ENCODE measurements around the gene SPEG. TPM values are rescaled to one million over a fixed set of nuclear protein-coding genes. Genes with fewer than 3 reads are reported as not detected.

SPEG gene
- polyA plus RNA-seq, 3 donors: not detected

DNA sequence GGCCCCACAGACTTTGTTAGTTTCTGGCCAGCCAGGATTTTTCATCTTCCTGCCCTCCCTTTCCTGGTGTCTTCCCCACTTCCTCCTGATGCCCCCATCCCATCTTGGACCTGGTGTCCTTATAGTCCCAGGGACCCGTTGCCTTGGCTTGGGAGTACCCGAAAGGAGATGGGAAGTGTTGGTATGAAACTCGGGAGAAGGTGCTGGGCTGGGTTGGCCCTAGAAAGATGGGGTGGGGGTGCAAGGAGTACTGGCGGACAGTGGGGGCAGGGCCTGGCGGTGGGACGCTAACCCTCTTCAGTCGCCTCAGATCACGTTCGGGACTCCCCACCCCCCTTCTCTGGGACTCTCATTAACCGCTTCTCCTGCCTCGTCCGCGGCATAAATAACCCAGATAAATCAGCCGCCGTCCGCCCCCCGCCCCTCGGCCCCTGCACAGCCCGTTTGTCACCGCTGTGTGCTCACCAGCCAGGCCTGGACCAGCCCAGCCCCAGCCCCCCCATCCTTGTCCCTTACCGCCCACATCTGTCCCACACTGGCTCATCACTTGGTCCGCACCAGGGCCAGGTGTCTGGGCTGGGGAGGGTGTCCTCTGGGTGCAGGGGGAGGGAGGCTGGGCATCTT lies 76.0 kb downstream of the SPEG start:
- H3K79me2 ChIP-seq (ENCODE audit: insufficient read depth, low read length): no peaks in the 10 kb centered on the region

DNA sequence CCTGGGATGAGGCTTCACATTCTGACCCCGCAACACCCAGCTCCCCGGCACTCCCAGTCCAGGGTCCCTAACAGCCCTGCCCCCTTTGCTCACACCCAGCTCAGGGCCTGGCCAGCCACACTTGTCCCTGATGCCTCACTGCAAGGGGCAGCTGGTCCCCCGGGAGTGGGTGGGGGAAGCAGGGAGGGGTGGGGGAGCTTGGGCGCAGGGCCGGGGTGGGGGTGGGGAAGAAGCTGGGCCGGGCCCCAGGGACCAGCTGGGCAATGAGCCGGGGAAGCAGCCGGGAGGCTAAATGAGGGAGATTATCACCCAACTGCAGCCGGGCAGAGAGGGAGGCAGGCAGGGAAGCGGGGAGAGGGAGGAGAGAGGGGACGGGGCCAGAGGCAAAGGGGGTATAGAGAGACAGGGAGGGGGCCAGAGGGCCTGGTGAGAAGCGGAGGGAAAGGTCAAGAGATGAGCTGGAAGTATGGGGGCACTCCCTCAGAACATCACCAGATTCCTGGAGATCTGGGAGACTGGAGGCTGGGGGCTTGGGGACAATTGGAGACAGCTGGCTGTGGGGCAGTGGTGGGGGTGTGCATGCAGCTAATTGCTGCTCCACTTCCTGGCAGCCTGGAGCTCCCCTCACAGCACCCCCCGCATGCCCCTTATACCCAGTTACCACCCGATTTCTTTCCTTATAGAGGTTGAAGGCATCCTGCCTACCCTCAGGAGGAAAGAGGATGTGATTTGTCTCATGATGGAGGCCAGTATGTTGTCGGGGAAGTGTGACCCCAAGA lies 77.1 kb downstream of the SPEG start:
- Mint-ChIP-seq H3K4me1 (peaks cover 18% of the 10 kb centered on the region), H3K36me3 (peaks cover 11 to 12% of the 10 kb centered on the region in 2 donors), H3K9me3 (peaks cover 2 to 24% (median 14%) of the 10 kb centered on the region in 7 donors), H3K4me3 (peak overlapping the region in 1 of 2 donors; percentile 83), H3K27me3 (ENCODE audit: low read depth in 3 of 3) (peaks cover 68 to 87% (median 74%) of the 10 kb centered on the region in 3 donors), H3K27ac (no peak overlapping the region)
- DNase-seq: no peak
- no peak overlapping the region for H3K4me3 ChIP-seq (replicated peaks in 1 of 3; ENCODE audit: low read depth in 2 of 3, low read length in 3 of 3)
- 5% methylated on average over 9 of the region's 15 CpGs for WGBS (ENCODE audit: insufficient coverage)
- no peak overlapping the region for H3K4me2 ChIP-seq (replicated peaks; ENCODE audit: extremely low read depth, low read length, poor library complexity, severe bottlenecking)
- TF ChIP-seq, protein P1, sequence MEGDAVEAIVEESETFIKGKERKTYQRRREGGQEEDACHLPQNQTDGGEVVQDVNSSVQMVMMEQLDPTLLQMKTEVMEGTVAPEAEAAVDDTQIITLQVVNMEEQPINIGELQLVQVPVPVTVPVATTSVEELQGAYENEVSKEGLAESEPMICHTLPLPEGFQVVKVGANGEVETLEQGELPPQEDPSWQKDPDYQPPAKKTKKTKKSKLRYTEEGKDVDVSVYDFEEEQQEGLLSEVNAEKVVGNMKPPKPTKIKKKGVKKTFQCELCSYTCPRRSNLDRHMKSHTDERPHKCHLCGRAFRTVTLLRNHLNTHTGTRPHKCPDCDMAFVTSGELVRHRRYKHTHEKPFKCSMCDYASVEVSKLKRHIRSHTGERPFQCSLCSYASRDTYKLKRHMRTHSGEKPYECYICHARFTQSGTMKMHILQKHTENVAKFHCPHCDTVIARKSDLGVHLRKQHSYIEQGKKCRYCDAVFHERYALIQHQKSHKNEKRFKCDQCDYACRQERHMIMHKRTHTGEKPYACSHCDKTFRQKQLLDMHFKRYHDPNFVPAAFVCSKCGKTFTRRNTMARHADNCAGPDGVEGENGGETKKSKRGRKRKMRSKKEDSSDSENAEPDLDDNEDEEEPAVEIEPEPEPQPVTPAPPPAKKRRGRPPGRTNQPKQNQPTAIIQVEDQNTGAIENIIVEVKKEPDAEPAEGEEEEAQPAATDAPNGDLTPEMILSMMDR (IDR thresholded peaks at IDR 0.05): no peak
- H3K9ac ChIP-seq (ENCODE audit: insufficient read depth, low read length, poor library complexity, severe bottlenecking): no peak overlapping the region
- peaks cover 6 to 26% of the 10 kb centered on the region in 2 donors for H3K9me3 ChIP-seq (replicated peaks in 1 of 2; ENCODE audit: control insufficient read depth in 1 of 2, insufficient read depth in 1 of 2, low read length in 2 of 2)
- no peaks in the 10 kb centered on the region for H3K4me1 ChIP-seq (ENCODE audit: control insufficient read depth in 1 of 2, insufficient read depth in 2 of 2, low read length in 2 of 2)
- H3K27me3 ChIP-seq (ENCODE audit: control insufficient read depth in 2 of 2, insufficient read depth in 2 of 2, low read length in 2 of 2): peaks cover 33 to 78% of the 10 kb centered on the region in 2 donors
- H3K27ac ChIP-seq (ENCODE audit: low read depth in 1 of 2, low read length in 2 of 2): no peak overlapping the region
- H3K36me3 ChIP-seq (replicated peaks in 1 of 2; ENCODE audit: control insufficient read depth in 1 of 2, insufficient read depth in 2 of 2, low read length in 2 of 2): peaks cover 4 to 9% of the 10 kb centered on the region in 2 donors
- H4K20me1 ChIP-seq (ENCODE audit: insufficient read depth, low read length): peaks cover 6% of the 10 kb centered on the region
- H3K79me2 ChIP-seq (ENCODE audit: insufficient read depth, low read length): no peaks in the 10 kb centered on the region
- intact Hi-C loops (cut with micrococcal nuclease): no loop called here
- H2AFZ ChIP-seq (ENCODE audit: insufficient read depth, low read depth, low read length, poor library complexity, severe bottlenecking): no peak overlapping the region

More for the DNA sequence above, 76.0 kb downstream of the SPEG start:
- Histone ChIP-seq H3K9ac (ENCODE audit: insufficient read depth, low read length, poor library complexity, severe bottlenecking) (no peak overlapping the region), H4K20me1 (ENCODE audit: insufficient read depth, low read length) (peaks cover 6% of the 10 kb centered on the region), H3K27me3 (ENCODE audit: control insufficient read depth in 2 of 2, insufficient read depth in 2 of 2, low read length in 2 of 2) (peaks cover 33 to 71% of the 10 kb centered on the region in 2 donors), H3K27ac (ENCODE audit: low read depth in 1 of 2, low read length in 2 of 2) (no peak overlapping the region), H2AFZ (ENCODE audit: insufficient read depth, low read depth, low read length, poor library complexity, severe bottlenecking) (no peak overlapping the region), H3K4me3 (replicated peaks in 1 of 3; ENCODE audit: low read depth in 2 of 3, low read length in 3 of 3) (peak overlapping the region in 1 of 3 experiments; percentile 28), H3K4me2 (replicated peaks; ENCODE audit: extremely low read depth, low read length, poor library complexity, severe bottlenecking) (peak overlapping the region; percentile 41), H3K36me3 (replicated peaks in 1 of 2; ENCODE audit: control insufficient read depth in 1 of 2, insufficient read depth in 2 of 2, low read length in 2 of 2) (peaks cover 15 to 20% of the 10 kb centered on the region in 2 donors), H3K9me3 (replicated peaks in 1 of 2; ENCODE audit: control insufficient read depth in 1 of 2, insufficient read depth in 1 of 2, low read length in 2 of 2) (peaks cover 6 to 26% of the 10 kb centered on the region in 2 donors), H3K4me1 (ENCODE audit: control insufficient read depth in 1 of 2, insufficient read depth in 2 of 2, low read length in 2 of 2) (no peaks in the 10 kb centered on the region)
- TF ChIP-seq, protein P1 (IDR thresholded peaks at IDR 0.05): no peak
- peak overlapping the region in 1 of 2 donors; percentile 83 for H3K4me3 Mint-ChIP-seq
- H3K36me3 Mint-ChIP-seq: peaks cover 22 to 23% of the 10 kb centered on the region in 2 donors
- peaks cover 2 to 23% (median 14%) of the 10 kb centered on the region in 7 donors for H3K9me3 Mint-ChIP-seq
- 13% methylated on average over 11 of the region's 22 CpGs for WGBS (ENCODE audit: insufficient coverage)
- no peak for DNase-seq
- no peak overlapping the region for H3K27ac Mint-ChIP-seq
- H3K4me1 Mint-ChIP-seq: peaks cover 18% of the 10 kb centered on the region
- intact Hi-C loops (cut with micrococcal nuclease): no loop called here
- H3K27me3 Mint-ChIP-seq (ENCODE audit: low read depth in 3 of 3): peaks cover 60 to 77% (median 67%) of the 10 kb centered on the region in 3 donors
